ENCODE results near the gene MRFAP1L1. TPM values are rescaled to one million over a fixed set of nuclear protein-coding genes. Genes with fewer than 3 reads are reported as not detected.

The MRFAP1L1 gene
- total RNA-seq, 2 experiments from 2014 or later, result 26.6 to 27.0 TPM

GRCh38 chr4:6718932-6719610 is 9.4 kb upstream of the MRFAP1L1 start:
- Histone ChIP-seq H3K36me3 (ENCODE audit: insufficient read depth, low read length) (no peaks in the 10 kb centered on the region), H3K4me3 (ENCODE audit: low read length) (no peak overlapping the region), H3K27me3 (ENCODE audit: control insufficient read depth in 1 of 2, insufficient read depth in 2 of 2, low read length in 2 of 2) (no peaks in the 10 kb centered on the region), H3K4me1 (ENCODE audit: insufficient read depth, low read length) (peaks cover 31% of the 10 kb centered on the region), H3K27ac (ENCODE audit: low read depth in 1 of 2, low read length in 2 of 2) (no peak overlapping the region), H3K9me3 (ENCODE audit: control insufficient read depth in 1 of 2, insufficient read depth in 1 of 2, low read length in 2 of 2) (no peaks in the 10 kb centered on the region)
- Mint-ChIP-seq H3K27me3 (no peaks in the 10 kb centered on the region), H3K27ac (peak overlapping the region; percentile 17), H3K4me1 (ENCODE audit: low read depth) (peaks cover 37% of the 10 kb centered on the region), H3K4me3 (peak overlapping the region; percentile 67), H3K9me3 (no peaks in the 10 kb centered on the region), H3K36me3 (ENCODE audit: low read depth) (peaks cover 11% of the 10 kb centered on the region)
- ATAC-seq (ENCODE audit: poor library complexity), result no peak
- ChIA-PET CTCF (interaction anchor here (1.0 to 6.8 kb wide), 4 partner anchors 45 to 352 kb away, joined by 4 to 101 read pairs (median 43); a partner anchor contains a TSS), POLR2A (interaction anchor here (0.7 to 10.4 kb wide), 9 partner anchors 9 to 1136 kb away, joined by 3 to 221 read pairs (median 5); partner anchors contain the start of genes GRPEL1, MRFAP1 and TADA2B)
- intact Hi-C loops (cut with DNase I, micrococcal nuclease), result loop anchor here in 1 of 2 experiments (5.0 kb wide), 2 partner anchors 142 to 268 kb away; partner anchors contain the start of gene MAN2B2
- no peak for TF ChIP-seq CTCF (IDR thresholded peaks at IDR 0.05)
- peak in 1 of 14 experiments; percentile 7 for DNase-seq

- Mint-ChIP-seq H3K4me1 (ENCODE audit: low read depth) (peaks cover 37% of the 10 kb centered on the region), H3K9me3 (no peaks in the 10 kb centered on the region), H3K27me3 (no peaks in the 10 kb centered on the region), H3K4me3 (peak overlapping the region; percentile 99), H3K36me3 (ENCODE audit: low read depth) (peaks cover 11% of the 10 kb centered on the region), H3K27ac (peak overlapping the region; percentile 99)
- Histone ChIP-seq H3K4me1 (ENCODE audit: insufficient read depth, low read length) (peaks cover 31% of the 10 kb centered on the region), H3K9me3 (ENCODE audit: control insufficient read depth in 1 of 2, insufficient read depth in 1 of 2, low read length in 2 of 2) (no peaks in the 10 kb centered on the region), H3K27ac (ENCODE audit: low read depth in 1 of 2, low read length in 2 of 2) (peak overlapping the region; percentile 82 to 85), H3K27me3 (ENCODE audit: control insufficient read depth in 1 of 2, insufficient read depth in 2 of 2, low read length in 2 of 2) (no peaks in the 10 kb centered on the region), H3K36me3 (ENCODE audit: insufficient read depth, low read length) (no peaks in the 10 kb centered on the region), H3K4me3 (ENCODE audit: low read length) (peak overlapping the region; percentile 95)
- peak in 1 of 14 experiments; percentile 24 for DNase-seq
- ChIA-PET POLR2A (interaction anchor here (0.6 to 10.4 kb wide), 24 partner anchors 9 to 355 kb away, joined by 3 to 221 read pairs (median 6); partner anchors contain the start of genes GRPEL1, MRFAP1, S100P and TADA2B), CTCF (interaction anchor here (0.7 to 6.8 kb wide), 8 partner anchors 11 to 321 kb away, joined by 3 to 101 read pairs (median 6); a partner anchor contains a TSS)
- intact Hi-C loops (cut with DNase I, micrococcal nuclease), result loop anchor here (1.0 to 5.0 kb wide), 7 partner anchors 20 to 351 kb away; partner anchors contain the start of genes MRFAP1 (in 2 of the 2), GRPEL1 (in 1 of the 2), KIAA0232 (in 1 of the 2) and MAN2B2 (in 1 of the 2)
- ATAC-seq (ENCODE audit: poor library complexity), result no peak
- no peak for TF ChIP-seq CTCF (IDR thresholded peaks at IDR 0.05)
Measured at GRCh38 chr4:6716958-6717655, 7.4 kb upstream of the MRFAP1L1 start.

Data from CD4-positive, alpha-beta T cell (primary cell).